Fibroblast of lung (primary cell): ENCODE data around the gene APMAP.

Experiments used
- EZH2 ChIP-seq: IDR thresholded peaks from 2 replicates; pipeline ENCODE4 v1.5.1; 2012; ENCODE audit warnings: low read length, control low read depth, mild to moderate bottlenecking; ENCODE audit errors: missing control alignments
- TF ChIP-seq, protein P1 (sequence below), 2 donors: IDR thresholded peaks in 1 of 2; conservative IDR thresholded peaks in 1 of 2; 1 replicate in 1 of 2; 2 replicates in 1 of 2; pipeline ENCODE4 v1.5.1; 2011 to 2012; ENCODE audit warnings: low read length in 2 of 2, control low read depth in 1 of 2, inconsistent platforms in 1 of 2, low read depth in 1 of 2, mild to moderate bottlenecking in 1 of 2

DNA sequence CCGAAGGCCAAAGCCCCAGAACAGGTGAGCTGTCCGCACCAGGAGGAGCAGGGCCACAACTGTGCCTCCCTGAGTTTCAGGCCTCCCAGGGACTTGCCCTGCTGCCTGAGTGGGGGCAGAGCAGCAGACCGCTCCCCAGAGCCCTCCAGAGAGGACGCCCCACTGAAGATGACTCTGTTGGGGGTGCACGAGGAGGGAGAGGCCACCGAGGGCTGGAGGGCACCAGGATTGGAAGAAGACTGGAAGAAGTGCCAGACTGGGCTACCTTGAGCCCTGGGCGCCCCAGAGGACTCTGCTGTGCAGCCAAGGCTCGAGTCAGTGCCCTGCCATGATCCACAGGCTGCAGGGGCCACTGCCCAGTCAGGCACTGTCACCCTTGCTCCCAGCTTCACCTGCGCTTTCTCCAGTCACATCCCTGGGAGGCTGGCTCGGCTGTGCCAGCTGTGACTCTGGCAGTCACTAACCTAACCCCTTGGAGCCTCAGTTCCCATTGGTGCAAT, 32.2 kb downstream of the APMAP start:
- TF ChIP-seq, protein P1, sequence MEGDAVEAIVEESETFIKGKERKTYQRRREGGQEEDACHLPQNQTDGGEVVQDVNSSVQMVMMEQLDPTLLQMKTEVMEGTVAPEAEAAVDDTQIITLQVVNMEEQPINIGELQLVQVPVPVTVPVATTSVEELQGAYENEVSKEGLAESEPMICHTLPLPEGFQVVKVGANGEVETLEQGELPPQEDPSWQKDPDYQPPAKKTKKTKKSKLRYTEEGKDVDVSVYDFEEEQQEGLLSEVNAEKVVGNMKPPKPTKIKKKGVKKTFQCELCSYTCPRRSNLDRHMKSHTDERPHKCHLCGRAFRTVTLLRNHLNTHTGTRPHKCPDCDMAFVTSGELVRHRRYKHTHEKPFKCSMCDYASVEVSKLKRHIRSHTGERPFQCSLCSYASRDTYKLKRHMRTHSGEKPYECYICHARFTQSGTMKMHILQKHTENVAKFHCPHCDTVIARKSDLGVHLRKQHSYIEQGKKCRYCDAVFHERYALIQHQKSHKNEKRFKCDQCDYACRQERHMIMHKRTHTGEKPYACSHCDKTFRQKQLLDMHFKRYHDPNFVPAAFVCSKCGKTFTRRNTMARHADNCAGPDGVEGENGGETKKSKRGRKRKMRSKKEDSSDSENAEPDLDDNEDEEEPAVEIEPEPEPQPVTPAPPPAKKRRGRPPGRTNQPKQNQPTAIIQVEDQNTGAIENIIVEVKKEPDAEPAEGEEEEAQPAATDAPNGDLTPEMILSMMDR (conservative IDR thresholded peaks at IDR 0.05 in 1 of 2, IDR thresholded peaks at IDR 0.05 in 1 of 2; ENCODE audit: low read depth in 1 of 2, low read length in 2 of 2) = no peak
- no peak for TF ChIP-seq EZH2
